ENCODE measurements around the gene SAMD11.

GRCh38 chr1:918353-918752 is 5.4 kb upstream of the SAMD11 start:
- no peak for TF ChIP-seq YY1 (IDR thresholded peaks at IDR 0.05; ENCODE audit: insufficient read depth, insufficient read length)
- TF ChIP-seq SUZ12 (IDR thresholded peaks at IDR 0.05; ENCODE audit: extremely low read depth, insufficient read depth, insufficient read length), result no peak
